Mesenchymal stem cell (in vitro differentiated cells and primary cell): Measurements from ENCODE around the gene RHOB.

ENCODE experiments used
- DNase-seq: peaks from one replicate; pipeline ENCODE4 v3.0.0-alpha.2; 2013
- H2AFZ ChIP-seq: one replicate; pipeline ENCODE4 v1.6.1; 2013; ENCODE audit warnings: low read depth, mild to moderate bottlenecking, control low read depth, inconsistent platforms, low read length, moderate library complexity
- H2AK5ac ChIP-seq: 2 replicates; pipeline ENCODE4 v1.6.1; 2013; ENCODE audit warnings: low read length, moderate library complexity, mild to moderate bottlenecking, inconsistent platforms; ENCODE audit not compliant: severe bottlenecking
- H2BK120ac ChIP-seq: one replicate; pipeline ENCODE4 v1.6.1; 2013; ENCODE audit warnings: low read depth, mild to moderate bottlenecking, inconsistent platforms, low read length, moderate library complexity
- H2BK12ac ChIP-seq, 2 experiments: one replicate each; pipeline ENCODE4 v1.6.1; 2013; ENCODE audit warnings: inconsistent platforms in 2 of 2, low read length in 2 of 2, mild to moderate bottlenecking in 2 of 2, moderate library complexity in 2 of 2, control low read depth in 1 of 2
- H2BK15ac ChIP-seq: one replicate; pipeline ENCODE4 v1.6.1; 2013; ENCODE audit warnings: mild to moderate bottlenecking, low read depth, inconsistent platforms; ENCODE audit not compliant: poor library complexity, severe bottlenecking
- H2BK5ac ChIP-seq: 2 replicates; pipeline ENCODE4 v1.6.1; 2013; ENCODE audit warnings: low read depth, mild to moderate bottlenecking, low read length, control low read depth, inconsistent platforms; ENCODE audit not compliant: poor library complexity, severe bottlenecking
- H3K14ac ChIP-seq, 2 experiments: one replicate each; pipeline ENCODE4 v1.6.1; 2013; ENCODE audit warnings: inconsistent platforms in 2 of 2, low read length in 2 of 2, control low read depth in 1 of 2, mild to moderate bottlenecking in 1 of 2, moderate library complexity in 1 of 2
- H3K18ac ChIP-seq, 2 experiments: one replicate each; pipeline ENCODE4 v1.6.1; 2013; ENCODE audit warnings: inconsistent platforms in 2 of 2, low read length in 2 of 2, control low read depth in 1 of 2, low read depth in 1 of 2, mild to moderate bottlenecking in 1 of 2
- H3K23ac ChIP-seq, 2 experiments: one replicate each; pipeline ENCODE4 v1.6.1; 2013; ENCODE audit warnings: inconsistent platforms in 2 of 2, low read length in 2 of 2, mild to moderate bottlenecking in 2 of 2, moderate library complexity in 2 of 2, control low read depth in 1 of 2
- H3K27ac ChIP-seq: 2 replicates; pipeline ENCODE4 v1.5.1; 2013; ENCODE audit warnings: mild to moderate bottlenecking, moderate library complexity, low read length, control low read depth, inconsistent platforms; ENCODE audit not compliant: poor library complexity, severe bottlenecking
- H3K27me3 ChIP-seq, 2 experiments: 2 replicates each; pipeline versions ENCODE4 v1.6.1 to v1.7.0; 2013; ENCODE audit warnings: low read length in 2 of 2, mild to moderate bottlenecking in 2 of 2, moderate library complexity in 2 of 2, control low read depth in 1 of 2, inconsistent platforms in 1 of 2; ENCODE audit not compliant: control insufficient read depth in 1 of 2, insufficient read depth in 1 of 2
- H3K36me3 ChIP-seq, 2 experiments: 2 replicates each; pipeline versions ENCODE4 v1.6.1 to v1.7.0; 2013; ENCODE audit warnings: low read length in 2 of 2, control low read depth in 1 of 2, inconsistent platforms in 1 of 2, low read depth in 1 of 2, mild to moderate bottlenecking in 1 of 2; ENCODE audit not compliant: insufficient read depth in 2 of 2, control insufficient read depth in 1 of 2
- H3K4ac ChIP-seq, 2 experiments: one replicate each; pipeline ENCODE4 v1.6.1; 2013; ENCODE audit warnings: inconsistent platforms in 2 of 2, low read length in 2 of 2, mild to moderate bottlenecking in 2 of 2, moderate library complexity in 2 of 2, control low read depth in 1 of 2, low read depth in 1 of 2
- H3K4me1 ChIP-seq: 2 replicates; pipeline ENCODE4 v1.6.1; 2013; ENCODE audit warnings: low read depth, low read length, control low read depth; ENCODE audit not compliant: control insufficient read depth, insufficient read depth
- H3K4me2 ChIP-seq: 2 replicates; pipeline ENCODE4 v1.6.1; 2013; ENCODE audit warnings: low read length, mild to moderate bottlenecking, inconsistent platforms; ENCODE audit not compliant: poor library complexity, severe bottlenecking
- H3K4me3 ChIP-seq, 2 experiments: 2 replicates each; pipeline versions ENCODE4 v1.5.1 to v1.7.0; 2013; ENCODE audit warnings: low read length in 2 of 2, mild to moderate bottlenecking in 2 of 2, control low read depth in 1 of 2, low read depth in 1 of 2; ENCODE audit not compliant: insufficient read depth in 1 of 2
- H3K79me1 ChIP-seq: replicated peaks from 2 replicates; pipeline ENCODE4 v1.6.1; 2013; ENCODE audit warnings: mild to moderate bottlenecking, control low read depth, low read length, inconsistent platforms; ENCODE audit not compliant: poor library complexity, severe bottlenecking
- H3K9ac ChIP-seq: 2 replicates; pipeline ENCODE4 v1.7.0; 2013; ENCODE audit warnings: mild to moderate bottlenecking, low read length, moderate library complexity
- H3K9me3 ChIP-seq: 2 replicates; pipeline ENCODE4 v1.7.0; 2013; ENCODE audit warnings: mild to moderate bottlenecking, low read length; ENCODE audit not compliant: control insufficient read depth
- H4K8ac ChIP-seq: one replicate; pipeline ENCODE4 v1.6.1; 2013; ENCODE audit warnings: inconsistent platforms, mild to moderate bottlenecking, low read length, moderate library complexity
- H4K91ac ChIP-seq: one replicate; pipeline ENCODE4 v1.6.1; 2013; ENCODE audit warnings: mild to moderate bottlenecking, low read length, inconsistent platforms
- WGBS: methylation state at CpG from one replicate; pipeline ENCODE4 v1.1.7; 2013; ENCODE audit warnings: mixed read lengths; 5-methylcytosine and 5-hydroxymethylcytosine counted together

The RHOB gene

DNA sequence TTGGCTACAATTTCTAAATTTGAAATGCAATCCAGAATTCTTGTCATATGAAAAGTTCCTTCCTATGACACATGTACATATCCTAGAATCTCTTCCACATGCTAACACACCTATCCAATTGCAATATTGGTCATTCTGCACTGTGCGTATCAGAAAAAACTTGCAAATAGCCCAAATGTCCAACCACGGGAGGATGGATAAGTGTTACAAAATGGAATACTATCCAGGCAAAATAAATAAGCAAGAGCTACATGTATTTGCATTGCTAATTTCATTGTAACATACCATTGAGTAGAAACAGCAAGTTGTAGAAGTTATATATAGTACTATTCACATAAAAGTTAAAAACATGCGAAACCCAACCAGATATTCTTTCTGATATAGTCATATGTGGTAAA, 15.6 kb upstream of the RHOB start:
- H3K14ac ChIP-seq = no peak overlapping the region
- no peak overlapping the region for H3K18ac ChIP-seq
- H3K27ac ChIP-seq = no peak overlapping the region
- no peak overlapping the region for H3K4me2 ChIP-seq
- H3K4ac ChIP-seq = no peak overlapping the region
- no peak overlapping the region for H2AFZ ChIP-seq
- no peaks in the 10 kb centered on the region for H3K4me1 ChIP-seq
- no peak overlapping the region for H2BK120ac ChIP-seq
- H3K36me3 ChIP-seq = no peaks in the 10 kb centered on the region
- H2BK12ac ChIP-seq = no peak overlapping the region
- no peak overlapping the region for H3K9ac ChIP-seq
- WGBS = no CpG with 5 or more reads among the region's 3 CpGs
- H3K79me1 ChIP-seq = no peaks in the 10 kb centered on the region
- H3K27me3 ChIP-seq = no peaks in the 10 kb centered on the region
- no peak overlapping the region for H3K4me3 ChIP-seq
- H2BK5ac ChIP-seq = no peak overlapping the region
- no peaks in the 10 kb centered on the region for H3K9me3 ChIP-seq
- DNase-seq = no peak
- no peak overlapping the region for H2AK5ac ChIP-seq
- no peak overlapping the region for H4K8ac ChIP-seq
- no peak overlapping the region for H4K91ac ChIP-seq
- H2BK15ac ChIP-seq = no peak overlapping the region
- no peak overlapping the region for H3K23ac ChIP-seq

DNA sequence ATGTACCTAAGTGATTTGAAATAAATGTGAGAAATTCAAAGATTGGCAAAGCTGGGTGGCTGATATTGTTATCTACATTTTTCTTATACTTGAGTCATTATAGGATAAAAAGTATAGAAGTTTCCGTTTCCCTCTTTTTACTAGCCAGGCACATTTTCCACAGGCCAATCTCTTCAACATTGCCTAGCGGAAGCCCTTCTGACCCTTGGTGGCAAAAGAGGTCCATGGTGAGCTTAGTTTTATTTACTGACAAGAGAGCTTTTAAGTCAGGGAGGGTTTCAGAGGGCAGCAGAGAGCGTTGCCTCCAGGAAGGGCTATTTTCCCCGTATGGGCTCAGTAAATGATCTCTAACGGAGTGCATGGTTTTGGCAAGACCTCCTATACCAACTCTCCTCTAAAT, 15.1 kb upstream of the RHOB start:
- H3K27ac ChIP-seq = no peak overlapping the region
- WGBS = 45% methylated on average over 2 of the region's 5 CpGs
- no peak overlapping the region for H2BK15ac ChIP-seq

DNA sequence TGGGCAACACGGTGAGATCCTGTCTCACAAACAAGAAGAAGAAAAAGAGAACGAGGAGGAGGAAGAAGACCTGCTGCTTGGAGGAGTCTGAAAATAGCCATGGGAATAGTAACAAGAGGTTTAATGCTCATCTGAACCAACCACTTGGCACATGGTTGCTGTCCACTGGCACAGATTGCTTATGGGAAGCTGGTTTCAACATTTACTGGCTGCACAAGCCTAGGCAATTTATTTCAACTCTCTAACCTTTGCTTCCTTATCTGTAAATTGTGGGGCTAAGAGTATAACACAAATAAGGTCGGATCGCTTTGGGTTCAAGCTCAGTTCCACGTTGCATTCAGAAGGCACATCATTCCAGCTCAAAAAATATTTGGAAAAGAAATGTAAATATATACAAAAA, 14.2 kb upstream of the RHOB start:
- no peaks in the 10 kb centered on the region for H3K27me3 ChIP-seq
- H2AK5ac ChIP-seq = no peak overlapping the region
- H3K79me1 ChIP-seq = no peaks in the 10 kb centered on the region
- H3K9me3 ChIP-seq = no peaks in the 10 kb centered on the region
- H3K36me3 ChIP-seq = no peaks in the 10 kb centered on the region
- no peak overlapping the region for H3K27ac ChIP-seq
- H2BK12ac ChIP-seq = no peak overlapping the region
- no peak overlapping the region for H3K9ac ChIP-seq
- WGBS = 100% methylated on average over 2 of the region's 5 CpGs
- H4K91ac ChIP-seq = no peak overlapping the region
- H4K8ac ChIP-seq = no peak overlapping the region
- H3K18ac ChIP-seq = peak overlapping the region in 1 of 2 experiments; percentile 6
- H3K23ac ChIP-seq = no peak overlapping the region
- no peak overlapping the region for H3K4ac ChIP-seq
- H3K4me2 ChIP-seq = no peak overlapping the region
- H3K4me3 ChIP-seq = no peak overlapping the region
- H3K14ac ChIP-seq = no peak overlapping the region
- no peak overlapping the region for H2BK15ac ChIP-seq
- H3K4me1 ChIP-seq = no peaks in the 10 kb centered on the region
- H2BK120ac ChIP-seq = no peak overlapping the region
- no peak overlapping the region for H2BK5ac ChIP-seq
- H2AFZ ChIP-seq = no peak overlapping the region
- no peak for DNase-seq

More for the DNA sequence above, 15.1 kb upstream of the RHOB start:
- Histone ChIP-seq H2BK5ac (no peak overlapping the region), H3K4me1 (no peaks in the 10 kb centered on the region), H2AFZ (no peak overlapping the region), H3K9ac (no peak overlapping the region), H3K18ac (no peak overlapping the region), H3K4me3 (no peak overlapping the region), H3K27me3 (no peaks in the 10 kb centered on the region), H2BK12ac (no peak overlapping the region), H4K8ac (no peak overlapping the region), H3K14ac (no peak overlapping the region), H3K23ac (no peak overlapping the region), H3K79me1 (no peaks in the 10 kb centered on the region), H4K91ac (no peak overlapping the region), H3K4me2 (no peak overlapping the region), H3K36me3 (no peaks in the 10 kb centered on the region), H2AK5ac (no peak overlapping the region), H3K9me3 (no peaks in the 10 kb centered on the region), H2BK120ac (no peak overlapping the region), H3K4ac (no peak overlapping the region)
- no peak for DNase-seq

DNA sequence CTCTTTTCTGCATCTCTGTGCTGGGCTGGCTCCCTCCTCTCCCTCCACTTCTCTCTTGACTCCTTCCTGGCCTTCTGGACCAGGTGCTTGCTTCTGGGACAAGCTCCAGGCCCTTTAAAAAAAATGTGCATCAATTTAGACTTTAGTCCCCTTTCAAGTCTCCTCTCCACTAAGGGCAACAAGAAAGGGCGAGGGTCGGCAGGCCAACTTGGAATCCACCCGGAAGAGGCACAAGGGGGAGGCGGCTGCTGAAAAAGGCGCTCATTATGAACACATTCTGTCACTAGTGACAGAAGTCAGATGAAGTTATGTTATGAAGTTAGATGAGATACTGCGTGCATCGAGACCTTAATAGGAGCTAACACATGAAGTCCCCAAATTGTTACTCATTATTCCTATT, 13.6 kb upstream of the RHOB start:
- Histone ChIP-seq H3K4me1 (peaks cover under 1% of the 10 kb centered on the region), H2AK5ac (no peak overlapping the region), H3K4ac (no peak overlapping the region), H3K14ac (no peak overlapping the region), H3K27me3 (no peaks in the 10 kb centered on the region), H3K9me3 (no peaks in the 10 kb centered on the region), H2BK5ac (no peak overlapping the region), H4K8ac (no peak overlapping the region), H3K4me3 (no peak overlapping the region), H3K27ac (no peak overlapping the region), H3K4me2 (no peak overlapping the region), H4K91ac (no peak overlapping the region), H3K36me3 (no peaks in the 10 kb centered on the region), H3K18ac (no peak overlapping the region), H2BK120ac (no peak overlapping the region), H2BK15ac (no peak overlapping the region), H2AFZ (no peak overlapping the region), H3K79me1 (no peaks in the 10 kb centered on the region), H3K23ac (no peak overlapping the region), H2BK12ac (peak overlapping the region in 1 of 2 experiments; percentile 8), H3K9ac (no peak overlapping the region)
- 87% methylated on average over 4 of the region's 7 CpGs for WGBS
- no peak for DNase-seq
